ENCODE data around the gene CACNB2. TPM values are rescaled to one million over a fixed set of nuclear protein-coding genes. Genes with fewer than 3 reads are reported as not detected.

CACNB2 gene
- total RNA-seq, 1 donor from 2014 or later = 3.5 TPM

GRCh38 chr10:18542832-18543231, 402.6 kb downstream of the CACNB2 start:
- no peak overlapping the region for H3K4me3 Mint-ChIP-seq
- no peaks in the 10 kb centered on the region for H4K20me1 ChIP-seq (ENCODE audit: low read depth)
- H3K9me3 Mint-ChIP-seq = no peaks in the 10 kb centered on the region
- H3K4me2 ChIP-seq = no peak overlapping the region
- no peak for DNase-seq (ENCODE audit: low spot score)
- H3K4me3 ChIP-seq = no peak overlapping the region
- H3K27me3 ChIP-seq = no peaks in the 10 kb centered on the region
- no peaks in the 10 kb centered on the region for H3K79me2 ChIP-seq (ENCODE audit: low read depth)
- H3K9me3 ChIP-seq (ENCODE audit: low read depth) = no peaks in the 10 kb centered on the region
- no peaks in the 10 kb centered on the region for H3K36me3 ChIP-seq
- TF ChIP-seq EZH2 (IDR thresholded peaks at IDR 0.05) (no peak), CTCF (IDR thresholded peaks at IDR 0.05) (no peak), EZH2phosphoT487 (IDR thresholded peaks at IDR 0.05) (no peak)
- H3F3A ChIP-seq (ENCODE audit: low read depth) = no peaks in the 10 kb centered on the region
- no peak overlapping the region for H2AFZ ChIP-seq (replicated peaks)
- no peak overlapping the region for H3K9ac ChIP-seq
- no peak overlapping the region for H3K27ac ChIP-seq
- H3K4me1 ChIP-seq = no peaks in the 10 kb centered on the region
- peaks cover 12% of the 10 kb centered on the region for H3K36me3 Mint-ChIP-seq
- peaks cover 2% of the 10 kb centered on the region for H3K27me3 Mint-ChIP-seq (ENCODE audit: insufficient read depth, low read depth)
- H3K27ac Mint-ChIP-seq = no peak overlapping the region
- H3K4me1 Mint-ChIP-seq = peaks cover 11% of the 10 kb centered on the region

- H3K4me3 ChIP-seq = no peak overlapping the region
- Mint-ChIP-seq H3K36me3 (peaks cover 4% of the 10 kb centered on the region), H3K27ac (no peak overlapping the region), H3K4me3 (no peak overlapping the region), H3K4me1 (peaks cover 11% of the 10 kb centered on the region), H3K9me3 (no peaks in the 10 kb centered on the region), H3K27me3 (ENCODE audit: insufficient read depth, low read depth) (no peaks in the 10 kb centered on the region)
- H3K4me2 ChIP-seq = no peak overlapping the region
- H3K9ac ChIP-seq = no peak overlapping the region
- DNase-seq (ENCODE audit: low spot score) = no peak
- H3K4me1 ChIP-seq = no peaks in the 10 kb centered on the region
- no peak overlapping the region for H2AFZ ChIP-seq (replicated peaks)
- H3K36me3 ChIP-seq = no peaks in the 10 kb centered on the region
- TF ChIP-seq CTCF (IDR thresholded peaks at IDR 0.05) = no peak
- no peak for TF ChIP-seq EZH2 (IDR thresholded peaks at IDR 0.05)
- TF ChIP-seq EZH2phosphoT487 (IDR thresholded peaks at IDR 0.05) = no peak
- H3K27ac ChIP-seq = no peak overlapping the region
- no peaks in the 10 kb centered on the region for H3K9me3 ChIP-seq (ENCODE audit: low read depth)
- no peaks in the 10 kb centered on the region for H3K27me3 ChIP-seq
- H4K20me1 ChIP-seq (ENCODE audit: low read depth) = no peaks in the 10 kb centered on the region
- H3K79me2 ChIP-seq (ENCODE audit: low read depth) = no peaks in the 10 kb centered on the region
- no peaks in the 10 kb centered on the region for H3F3A ChIP-seq (ENCODE audit: low read depth)
Measured at GRCh38 chr10:18545621-18546305, 405.5 kb downstream of the CACNB2 start.

DNA sequence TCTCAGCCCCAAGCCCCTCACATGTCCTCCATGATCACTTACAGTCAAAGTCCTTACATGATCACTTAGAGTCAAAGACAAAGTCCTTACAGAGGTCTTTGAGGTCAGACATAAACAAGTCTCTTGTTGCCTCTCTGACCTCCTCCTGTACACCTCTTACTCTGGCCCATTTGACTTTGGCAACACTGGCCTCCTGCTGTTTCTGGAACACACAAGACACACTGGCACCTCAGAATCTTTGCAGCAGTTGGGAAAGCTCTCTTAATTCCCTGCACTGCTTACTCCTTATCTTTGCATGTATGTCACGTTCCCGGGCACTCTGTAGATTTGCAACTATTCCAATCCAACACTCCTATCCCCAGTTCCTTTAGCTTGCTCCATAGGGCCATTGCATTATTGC, 408.9 kb downstream of the CACNB2 start:
- H3K9ac ChIP-seq = no peak overlapping the region
- no peak overlapping the region for H3K4me3 ChIP-seq
- DNase-seq (ENCODE audit: low spot score) = no peak
- Mint-ChIP-seq H3K27ac (no peak overlapping the region), H3K36me3 (peaks cover 5% of the 10 kb centered on the region), H3K4me3 (no peak overlapping the region), H3K9me3 (no peaks in the 10 kb centered on the region), H3K27me3 (ENCODE audit: insufficient read depth, low read depth) (no peaks in the 10 kb centered on the region), H3K4me1 (peaks cover 11% of the 10 kb centered on the region)
- H3K4me2 ChIP-seq = no peak overlapping the region
- H3K79me2 ChIP-seq (ENCODE audit: low read depth) = no peaks in the 10 kb centered on the region
- H3F3A ChIP-seq (ENCODE audit: low read depth) = no peaks in the 10 kb centered on the region
- no peaks in the 10 kb centered on the region for H3K9me3 ChIP-seq (ENCODE audit: low read depth)
- H2AFZ ChIP-seq (replicated peaks) = no peak overlapping the region
- H3K4me1 ChIP-seq = no peaks in the 10 kb centered on the region
- no peak overlapping the region for H3K27ac ChIP-seq
- H3K27me3 ChIP-seq = no peaks in the 10 kb centered on the region
- TF ChIP-seq EZH2phosphoT487 (IDR thresholded peaks at IDR 0.05) = no peak
- TF ChIP-seq CTCF (IDR thresholded peaks at IDR 0.05) = no peak
- no peak for TF ChIP-seq EZH2 (IDR thresholded peaks at IDR 0.05)
- no peaks in the 10 kb centered on the region for H4K20me1 ChIP-seq (ENCODE audit: low read depth)
- peaks cover 6% of the 10 kb centered on the region for H3K36me3 ChIP-seq

Data from neural progenitor cell (in vitro differentiated cells).